HepG2 (cell line): ENCODE measurements around the gene TMEM132D. TPM values are rescaled to one million over a fixed set of nuclear protein-coding genes. Genes with fewer than 3 reads are reported as not detected.

ENCODE experiments used
- ATAC-seq: fragments of 200-7000 bp; cut with Tn5 transposase; 3 replicates; pipeline ENCODE4 v1.9.1; 2020; ENCODE audit warnings: mild to moderate bottlenecking, moderate library complexity
- BruUV-seq: library from RNA; stranded (reverse); fragments of 400-500 nt; replicated peaks from 2 replicates; lab custom pipeline; 2021; lab: Mats Ljungman, UMichigan
- CTCF ChIA-PET: fragments of 300-600 bp; formaldehyde crosslinking; extraction: SDS; loops from one replicate; lab custom pipeline; 2021; ENCODE audit warnings: low total read pairs, inconsistent platforms, low intra/inter-chr PET ratio; lab: Yijun Ruan, JAX
- POLR2A ChIA-PET: fragments of 350-600 bp; sonication (Branson Sonifier 250); formaldehyde crosslinking; loops from one replicate; lab custom pipeline; 2020; ENCODE audit warnings: antibody characterized with exemption, inconsistent platforms; lab: Yijun Ruan, JAX
- DNase-seq: peaks from one replicate; pipeline ENCODE4 v3.0.0-alpha.2; 2015; ENCODE audit warnings: low spot score
- FAIRE-seq: peaks from 3 replicates; lab custom pipeline; 2011; peaks lifted over from hg19 to GRCh38; lab: Jason Lieb, UNC
- H2AFZ ChIP-seq: one replicate; pipeline ENCODE4 v1.6.1; 2011; ENCODE audit warnings: low read length, inconsistent platforms
- H3K27ac ChIP-seq: fragments of 300-600 bp; 3 replicates; pipeline ENCODE4 v1.8.0; 2011; ENCODE audit warnings: mixed run types, mild to moderate bottlenecking, mixed read lengths, low read length, inconsistent platforms; ENCODE audit not compliant: insufficient read depth; ENCODE audit errors: extremely low read length
- H3K27me3 ChIP-seq, 2 experiments: fragments of 200-600 bp in 1 of 2; 2 replicates in 1 of 2; 3 replicates in 1 of 2; pipeline versions ENCODE4 v1.6.0 to v1.8.0; 2011; ENCODE audit warnings: low read length in 2 of 2, mild to moderate bottlenecking in 2 of 2, moderate library complexity in 2 of 2, inconsistent platforms in 1 of 2; ENCODE audit not compliant: insufficient read depth in 2 of 2, control insufficient read depth in 1 of 2
- H3K36me3 ChIP-seq, 2 experiments: fragments of 200-600 bp in 1 of 2; replicated peaks in 1 of 2; 2 replicates in 1 of 2; 3 replicates in 1 of 2; pipeline versions ENCODE4 v1.5.1 to v1.8.0; 2011; ENCODE audit warnings: low read length in 2 of 2, inconsistent platforms in 1 of 2; ENCODE audit not compliant: insufficient read depth in 2 of 2, control insufficient read depth in 1 of 2
- H3K4me1 ChIP-seq: 2 replicates; pipeline ENCODE4 v1.5.1; 2012; ENCODE audit warnings: low read length, inconsistent platforms; ENCODE audit not compliant: insufficient read depth
- H3K4me2 ChIP-seq: 2 replicates; pipeline ENCODE4 v1.6.0; 2011; ENCODE audit warnings: low read depth, low read length, inconsistent platforms
- H3K4me3 ChIP-seq, 3 experiments: fragments of 200-600 bp in 1 of 3; sonication (generic), shearing (Covaris generic) in 1 of 3; replicated peaks in 1 of 3; 2 replicates each; pipeline ENCODE4 v1.5.1; 2011 to 2016; ENCODE audit warnings: low read length in 3 of 3, inconsistent platforms in 2 of 3, low read depth in 2 of 3, mild to moderate bottlenecking in 2 of 3, control low read depth in 1 of 3, mixed read lengths in 1 of 3; ENCODE audit not compliant: insufficient read depth in 1 of 3
- H3K79me2 ChIP-seq: one replicate; pipeline ENCODE4 v1.6.1; 2011; ENCODE audit warnings: low read length, inconsistent platforms; ENCODE audit not compliant: insufficient read depth
- H3K9ac ChIP-seq: 2 replicates; pipeline ENCODE4 v1.6.0; 2011; ENCODE audit warnings: mild to moderate bottlenecking, low read depth, low read length, inconsistent platforms; ENCODE audit not compliant: insufficient read depth
- H3K9me3 ChIP-seq: 2 replicates; pipeline ENCODE4 v1.5.1; 2012; ENCODE audit warnings: mild to moderate bottlenecking, low read length
- H4K20me1 ChIP-seq: 2 replicates; pipeline ENCODE4 v1.6.0; 2011; ENCODE audit warnings: inconsistent platforms, mild to moderate bottlenecking, low read length, moderate library complexity; ENCODE audit not compliant: insufficient read depth
- CBFB ChIP-seq: sonication (generic); formaldehyde crosslinking; IDR thresholded peaks from 2 replicates; pipeline ENCODE4 v1.4.0; 2020; ENCODE audit warnings: missing genetic modification reagents
- FOSL2 ChIP-seq: sonication (generic); formaldehyde crosslinking; IDR thresholded peaks from 2 replicates; pipeline ENCODE4 v1.4.0; 2020; ENCODE audit warnings: missing genetic modification reagents
- FOXK2 ChIP-seq: fragments of 450-650 bp; IDR thresholded peaks from 2 replicates; pipeline ENCODE4 v1.6.1; 2016
- HES4 ChIP-seq: sonication (generic); formaldehyde crosslinking; IDR thresholded peaks from 2 replicates; pipeline ENCODE4 v1.9.0; 2021; ENCODE audit warnings: mild to moderate bottlenecking, missing genetic modification reagents, borderline replicate concordance
- JDP2 ChIP-seq: sonication (generic); formaldehyde crosslinking; IDR thresholded peaks from 2 replicates; pipeline ENCODE4 v1.8.1; 2022; ENCODE audit warnings: missing genetic modification reagents, borderline replicate concordance
- MTA3 ChIP-seq: sonication (generic); formaldehyde crosslinking; IDR thresholded peaks from 2 replicates; pipeline ENCODE4 v1.4.0; 2020; ENCODE audit warnings: missing genetic modification reagents
- PRDM10 ChIP-seq: sonication (generic); formaldehyde crosslinking; IDR thresholded peaks from 2 replicates; pipeline ENCODE4 v1.4.0; 2020; ENCODE audit warnings: low read depth, missing genetic modification reagents
- SCMH1 ChIP-seq: sonication (generic); formaldehyde crosslinking; IDR thresholded peaks from 2 replicates; pipeline ENCODE4 v1.9.0; 2021; ENCODE audit warnings: missing genetic modification reagents, mild to moderate bottlenecking, borderline replicate concordance
- SP1 ChIP-seq, 2 experiments: fragments of 450-650 bp in 1 of 2; sonication (generic) in 1 of 2; formaldehyde crosslinking in 1 of 2; IDR thresholded peaks; 2 replicates each; pipeline versions ENCODE4 v1.4.0 to v1.6.1; 2016 to 2020; ENCODE audit warnings: missing genetic modification reagents in 1 of 2
- TRAFD1 ChIP-seq: sonication (generic); formaldehyde crosslinking; IDR thresholded peaks from 2 replicates; pipeline ENCODE4 v1.5.1; 2020; ENCODE audit warnings: missing genetic modification reagents, mild to moderate bottlenecking, borderline replicate concordance
- ZNF142 ChIP-seq: sonication (generic); formaldehyde crosslinking; IDR thresholded peaks from 2 replicates; pipeline ENCODE4 v1.4.0; 2020; ENCODE audit warnings: missing genetic modification reagents
- ZNF337 ChIP-seq: sonication (generic); formaldehyde crosslinking; IDR thresholded peaks from 2 replicates; pipeline ENCODE4 v1.5.1; 2020; ENCODE audit warnings: missing genetic modification reagents, low read depth, mild to moderate bottlenecking, borderline replicate concordance
- ZNF33A ChIP-seq: sonication (generic); formaldehyde crosslinking; IDR thresholded peaks from 2 replicates; pipeline ENCODE4 v1.5.1; 2020; ENCODE audit warnings: missing genetic modification reagents, mild to moderate bottlenecking, moderate library complexity, borderline replicate concordance
- ZNF563 ChIP-seq: sonication (generic); formaldehyde crosslinking; IDR thresholded peaks from 2 replicates; pipeline ENCODE4 v1.8.0; 2022; ENCODE audit warnings: mild to moderate bottlenecking, moderate library complexity, missing genetic modification reagents
- WGBS: methylation state at CpG from one replicate; pipeline ENCODE4 v1.1.6; 2017; ENCODE audit warnings: low lambda C conversion rate; 5-methylcytosine and 5-hydroxymethylcytosine counted together
- in situ Hi-C: cut with HindIII; loops from 2 replicates; pipeline ENCODE4 v1.10.0; 2017; ENCODE audit warnings: low pct_unique_long_range_greater_than_20kb; ENCODE audit not compliant: extremely low pct_ligation_motif_present
- intact Hi-C: fragments of 100-400 bp; cut with micrococcal nuclease; formaldehyde crosslinking; loops from one replicate; pipeline ENCODE4 v1.10.0; 2022; ENCODE audit not compliant: unreplicated experiment
- polyA plus RNA-seq, 8 experiments: library from polyadenylated mRNA; depleted of rRNA in 3 of 8; stranded (reverse) in 7 of 8; unstranded in 1 of 8; fragments of >200 nt; fragmentation: Illumina TruSeq in 4 of 8; extraction: Trizol in 4 of 8; gene quantifications; 2 replicates each; pipeline versions ENCODE4 v1.2.1 to v1.2.3, GENCODE V29; 2011 to 2016; ENCODE audit warnings: low read depth in 4 of 8, missing spikeins in 1 of 8, mixed read lengths in 1 of 8; ENCODE audit not compliant: insufficient read depth in 1 of 8
- total RNA-seq, 5 experiments: library from RNA; depleted of rRNA; stranded (reverse); fragments of >200 nt; fragmentation: Illumina TruSeq; extraction: Trizol; gene quantifications; 2 replicates each; pipeline ENCODE4 v1.2.3, GENCODE V29; 2016; ENCODE audit warnings: low read depth in 1 of 5

The TMEM132D gene
- total and polyA plus RNA-seq, 2 of the 13 experiments (the other 11 are each of a cell fraction or from before 2014, with no cell fraction given) = not detected

GRCh38 chr12:129025055-129025454 is 878.8 kb downstream of the TMEM132D start:
- DNase-seq = no peak
- BruUV-seq = no TSS peak
- FAIRE-seq = no peak
- no peaks in the 10 kb centered on the region for H3K79me2 ChIP-seq
- no peak overlapping the region for H3K4me2 ChIP-seq
- no peaks in the 10 kb centered on the region for H3K4me1 ChIP-seq
- POLR2A ChIA-PET = no interaction called here
- in situ Hi-C loops = no loop called here
- peaks cover 0 to 2% of the 10 kb centered on the region in 2 experiments; a peak in 2 of 5 replicates for H3K27me3 ChIP-seq
- no peak for ATAC-seq
- CTCF ChIA-PET = no interaction called here
- intact Hi-C loops = no loop called here
- no peaks in the 10 kb centered on the region for H4K20me1 ChIP-seq
- no peak overlapping the region for H3K9ac ChIP-seq
- no peaks in the 10 kb centered on the region for H3K36me3 ChIP-seq
- H3K4me3 ChIP-seq = no peak overlapping the region
- no peak overlapping the region for H2AFZ ChIP-seq
- no peaks in the 10 kb centered on the region for H3K9me3 ChIP-seq
- no peak overlapping the region for H3K27ac ChIP-seq
- 49% methylated on average over 3 of the region's 3 CpGs for WGBS
- TF ChIP-seq ZNF337 (CRISPR knock-in tag) (no peak), PRDM10 (CRISPR knock-in tag) (no peak), SP1 (IDR thresholded peaks at IDR 0.05) (no peak), SP1 (CRISPR knock-in tag; IDR thresholded peaks at IDR 0.05) (no peak), TRAFD1 (CRISPR knock-in tag) (no peak), FOXK2 (no peak), ZNF563 (CRISPR knock-in tag) (no peak), FOSL2 (no peak), ZNF33A (CRISPR knock-in tag) (no peak), CBFB (CRISPR knock-in tag) (no peak), ZNF142 (no peak), HES4 (CRISPR knock-in tag) (no peak), MTA3 (CRISPR knock-in tag) (no peak), SCMH1 (no peak), JDP2 (CRISPR knock-in tag) (no peak)
